Adrenal gland (tissue), 12 donors: ENCODE data around the gene TMEM163. TPM values are rescaled to one million over a fixed set of nuclear protein-coding genes. Genes with fewer than 3 reads are reported as not detected.

Experiments used
- DNase-seq, 7 donors: peaks; one replicate each; pipeline ENCODE4 v3.0.0-alpha.2; 2019 to 2020
- H3K27ac ChIP-seq, 5 donors: fragments of 200-600 bp; sonication (generic) in 4 of 5; 1 replicate in 3 of 5; 2 replicates in 2 of 5; pipeline versions ENCODE4 v1.5.1 to v1.8.0; 2016 to 2020; ENCODE audit warnings: mild to moderate bottlenecking in 1 of 5
- H3K27me3 ChIP-seq: fragments of 200-600 bp; 2 replicates; pipeline ENCODE4 v1.8.0; 2021
- H3K36me3 ChIP-seq, 2 donors: fragments of 200-600 bp; replicated peaks in 1 of 2; 1 replicate in 1 of 2; 2 replicates in 1 of 2; pipeline versions ENCODE4 v1.5.1 to v1.8.0; 2018 to 2022
- H3K4me1 ChIP-seq, 2 donors: fragments of 200-600 bp; replicated peaks in 1 of 2; 1 replicate in 1 of 2; 2 replicates in 1 of 2; pipeline versions ENCODE4 v1.5.1 to v1.8.0; 2018 to 2021
- H3K4me3 ChIP-seq, 4 donors: fragments of 200-600 bp; sonication (generic) in 3 of 4; one replicate each; pipeline ENCODE4 v1.5.1; 2016 to 2018
- H3K9me3 ChIP-seq, 3 donors: fragments of 200-600 bp; sonication (generic) in 1 of 3; replicated peaks in 1 of 3; 1 replicate in 2 of 3; 2 replicates in 1 of 3; pipeline versions ENCODE4 v1.5.1 to v1.8.0; 2016 to 2021
- POLR2A ChIP-seq, 2 donors: fragments of 450-650 bp; IDR thresholded peaks; one replicate each; pipeline ENCODE4 v1.6.1; 2017; ENCODE audit warnings: antibody characterized with exemption in 2 of 2, mild to moderate bottlenecking in 2 of 2, moderate library complexity in 1 of 2
- WGBS, 4 donors: extraction: QIAGEN DNeasy Blood & Tissue Kit in 2 of 4; methylation state at CpG; one replicate each; pipeline versions ENCODE4 v1.1.5 to v1.1.7; 2013 to 2017; 5-methylcytosine and 5-hydroxymethylcytosine counted together
- intact Hi-C, 2 donors: fragments of 100-400 bp; cut with DNase I; formaldehyde crosslinking; loops; one replicate each; pipeline versions ENCODE4 v1.14.1 to v1.15.0; 2022 to 2023
- polyA plus RNA-seq, 3 donors: library from polyadenylated mRNA; stranded (reverse); fragments of 200-250 nt in 2 of 3; fragments of 350-450 nt in 1 of 3; fragmentation: Illumina TruSeq in 1 of 3; extraction: RNeasy Lipid Tissue Mini Kit (QIAGEN cat#74804) in 1 of 3; gene quantifications; one replicate each; pipeline ENCODE4 v1.2.3, GENCODE V29; 2013 to 2014
- total RNA-seq, 9 donors: library from RNA; depleted of rRNA in 4 of 9; stranded (reverse); fragments of >200 nt in 4 of 9; fragments of 120-200 nt in 1 of 9; fragmentation: NEBNext Ultra II Directional in 1 of 9; extraction: Animal tissue kit (Norgen Biotek cat#: 25700) in 1 of 9; gene quantifications; one replicate each; pipeline versions ENCODE4 v1.1.0 to v1.2.4, GENCODE V29; 2013 to 2023
- TF ChIP-seq, protein P1 (sequence below), 6 experiments: fragments of 450-650 bp in 4 of 6; fragments of 200-600 bp in 2 of 6; sonication (generic) in 1 of 6; IDR thresholded peaks; 1 replicate in 5 of 6; 2 replicates in 1 of 6; pipeline versions ENCODE4 v1.5.1 to v1.8.0; 2016 to 2021; ENCODE audit warnings: antibody characterized with exemption in 6 of 6, mild to moderate bottlenecking in 2 of 6, moderate library complexity in 1 of 6
- donor health status: healthy with polysubstance abuse.
- donor health status: Bipolar disorder and iron deficiency.
- donor health status: DM: yes; HTN: yes; CAD: no.
- donor health status: DM: no; HTN: no; CAD: no.
- donor health status: DM: no; HTN: no; CAD: no.
- donor health status: DM: yes; HTN: yes; CAD: no.

TMEM163 gene
- total and polyA plus RNA-seq, 12 donors: 3.6 to 21.6 (median 9.5) TPM

DNA sequence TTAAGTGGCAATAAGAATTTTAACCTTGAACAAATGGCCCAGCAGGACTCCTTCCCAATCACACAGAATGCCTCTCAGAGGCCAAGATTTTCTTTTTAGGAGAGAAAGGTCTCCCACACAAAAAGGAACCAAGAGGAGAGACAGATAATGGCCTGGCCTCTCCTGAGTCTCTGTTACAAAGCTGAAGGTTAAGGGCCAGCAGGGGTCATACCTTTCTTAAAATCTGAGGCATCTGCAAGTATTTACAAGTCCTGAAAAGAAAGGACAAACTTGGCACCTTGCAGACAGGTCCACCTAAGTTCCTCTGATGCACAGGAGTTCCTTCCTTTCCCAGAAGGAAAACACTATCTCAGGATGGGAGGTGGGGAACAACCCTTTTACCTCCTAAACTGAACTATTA lies 142.3 kb downstream of the TMEM163 start:
- TF ChIP-seq POLR2A (IDR thresholded peaks at IDR 0.05): no peak
- TF ChIP-seq, protein P1, sequence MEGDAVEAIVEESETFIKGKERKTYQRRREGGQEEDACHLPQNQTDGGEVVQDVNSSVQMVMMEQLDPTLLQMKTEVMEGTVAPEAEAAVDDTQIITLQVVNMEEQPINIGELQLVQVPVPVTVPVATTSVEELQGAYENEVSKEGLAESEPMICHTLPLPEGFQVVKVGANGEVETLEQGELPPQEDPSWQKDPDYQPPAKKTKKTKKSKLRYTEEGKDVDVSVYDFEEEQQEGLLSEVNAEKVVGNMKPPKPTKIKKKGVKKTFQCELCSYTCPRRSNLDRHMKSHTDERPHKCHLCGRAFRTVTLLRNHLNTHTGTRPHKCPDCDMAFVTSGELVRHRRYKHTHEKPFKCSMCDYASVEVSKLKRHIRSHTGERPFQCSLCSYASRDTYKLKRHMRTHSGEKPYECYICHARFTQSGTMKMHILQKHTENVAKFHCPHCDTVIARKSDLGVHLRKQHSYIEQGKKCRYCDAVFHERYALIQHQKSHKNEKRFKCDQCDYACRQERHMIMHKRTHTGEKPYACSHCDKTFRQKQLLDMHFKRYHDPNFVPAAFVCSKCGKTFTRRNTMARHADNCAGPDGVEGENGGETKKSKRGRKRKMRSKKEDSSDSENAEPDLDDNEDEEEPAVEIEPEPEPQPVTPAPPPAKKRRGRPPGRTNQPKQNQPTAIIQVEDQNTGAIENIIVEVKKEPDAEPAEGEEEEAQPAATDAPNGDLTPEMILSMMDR (IDR thresholded peaks at IDR 0.05): no peak
- Histone ChIP-seq H3K27me3 (no peaks in the 10 kb centered on the region), H3K27ac (no peak overlapping the region), H3K4me3 (no peak overlapping the region), H3K9me3 (no peaks in the 10 kb centered on the region), H3K36me3 (no peaks in the 10 kb centered on the region), H3K4me1 (no peaks in the 10 kb centered on the region)
- intact Hi-C loops: no loop called here
- DNase-seq: no peak

DNA sequence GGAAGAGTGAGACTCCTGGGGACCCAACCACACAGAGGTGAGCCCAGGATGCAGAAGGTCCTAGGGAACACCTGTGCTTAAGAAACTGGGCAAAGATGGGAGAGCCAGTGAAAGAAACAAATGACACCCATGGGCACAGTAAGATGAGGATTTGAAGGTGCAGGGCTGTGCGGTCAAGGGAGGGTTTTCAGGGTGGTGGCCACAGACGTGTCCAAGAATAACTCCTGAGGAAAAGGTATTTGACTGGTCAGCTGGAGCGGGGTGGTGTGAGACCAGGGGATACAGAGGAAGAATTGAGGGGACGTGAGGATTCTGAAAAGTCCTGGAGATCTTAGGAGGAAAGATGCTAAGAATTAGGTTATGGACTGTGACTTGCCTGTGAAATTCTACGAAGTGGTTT lies 142.9 kb downstream of the TMEM163 start:
- no peaks in the 10 kb centered on the region for H3K36me3 ChIP-seq
- 81 to 96% (median 95%) methylated on average over 5 of the region's 5 CpGs for WGBS, 4 donors
- no peaks in the 10 kb centered on the region for H3K4me1 ChIP-seq
- no peak for DNase-seq
- no peak overlapping the region for H3K4me3 ChIP-seq
- intact Hi-C loops: no loop called here
- H3K27me3 ChIP-seq: no peaks in the 10 kb centered on the region
- no peaks in the 10 kb centered on the region for H3K9me3 ChIP-seq
- no peak for TF ChIP-seq POLR2A (IDR thresholded peaks at IDR 0.05)
- TF ChIP-seq, protein P1 (IDR thresholded peaks at IDR 0.05): no peak
- no peak overlapping the region for H3K27ac ChIP-seq

DNA sequence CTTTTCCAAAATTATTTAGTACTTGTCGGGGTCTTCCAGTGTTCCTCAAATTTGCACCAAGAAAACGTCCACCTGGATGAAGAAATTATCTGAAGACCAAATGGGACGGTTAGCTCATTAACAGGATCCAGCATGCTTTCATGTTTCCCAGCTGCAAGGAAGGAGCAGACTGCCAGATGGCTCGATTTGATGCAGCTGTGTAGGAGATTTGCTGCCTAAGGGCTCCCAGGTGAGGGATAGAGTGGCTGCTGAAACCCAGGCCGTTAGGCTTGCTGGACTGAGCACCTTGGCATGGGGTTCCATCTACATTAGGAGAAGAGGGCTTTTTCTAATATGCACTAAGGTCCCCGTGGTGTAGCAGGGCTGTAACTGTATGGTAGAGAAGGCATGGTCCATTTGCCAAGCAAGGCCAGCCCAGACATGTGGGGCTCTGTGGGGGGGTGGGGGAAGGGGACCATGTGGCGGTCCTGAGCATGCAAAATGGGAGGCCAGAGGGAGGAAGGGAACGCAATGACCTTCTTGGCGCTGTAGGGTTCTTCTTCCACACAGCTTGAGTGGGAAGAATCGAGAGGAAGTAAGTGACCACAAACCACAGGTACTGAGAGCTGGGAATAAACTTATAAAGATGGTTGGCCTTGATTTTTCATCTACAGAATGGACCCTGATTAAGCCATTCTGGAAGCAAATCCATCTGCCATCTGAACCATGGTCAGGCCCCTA lies 144.0 kb downstream of the TMEM163 start:
- WGBS, 4 donors: 79 to 89% (median 84%) methylated on average over 10 of the region's 10 CpGs
- intact Hi-C loops: no loop called here
- H3K9me3 ChIP-seq: no peaks in the 10 kb centered on the region
- H3K36me3 ChIP-seq: no peaks in the 10 kb centered on the region
- TF ChIP-seq, protein P1 (IDR thresholded peaks at IDR 0.05): no peak
- no peak for TF ChIP-seq POLR2A (IDR thresholded peaks at IDR 0.05)
- no peak overlapping the region for H3K4me3 ChIP-seq
- no peaks in the 10 kb centered on the region for H3K27me3 ChIP-seq
- H3K27ac ChIP-seq: no peak overlapping the region
- no peaks in the 10 kb centered on the region for H3K4me1 ChIP-seq
- DNase-seq: peak in 1 of 7 donors; percentile 29

DNA sequence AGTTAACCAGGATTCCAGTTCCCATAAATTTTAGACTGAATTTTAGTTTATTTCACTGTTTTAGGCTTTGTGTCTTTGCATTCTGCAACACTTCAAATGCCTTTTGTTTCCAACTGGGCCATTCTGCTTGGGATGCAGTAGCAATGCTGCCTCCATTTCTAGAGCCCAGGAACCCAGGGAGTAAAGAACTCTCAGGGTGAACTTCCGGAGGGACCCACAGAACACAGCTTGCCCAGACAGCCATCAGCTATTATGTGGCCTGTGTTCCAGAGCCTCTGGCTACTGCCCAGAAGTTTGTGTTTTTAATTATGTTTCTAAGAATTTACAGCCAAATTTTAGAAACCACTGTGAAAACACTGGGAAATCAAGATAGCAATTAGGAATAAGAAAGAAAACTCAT lies 145.1 kb downstream of the TMEM163 start:
- Histone ChIP-seq H3K27ac (no peak overlapping the region), H3K36me3 (no peaks in the 10 kb centered on the region), H3K27me3 (no peaks in the 10 kb centered on the region), H3K4me1 (no peaks in the 10 kb centered on the region), H3K9me3 (no peaks in the 10 kb centered on the region), H3K4me3 (no peak overlapping the region)
- intact Hi-C loops: no loop called here
- 83 to 96% (median 91%) methylated on average over 1 of the region's 1 CpG for WGBS, 4 donors
- DNase-seq: peak in 1 of 7 donors; percentile 17
- TF ChIP-seq POLR2A (IDR thresholded peaks at IDR 0.05): no peak
- TF ChIP-seq, protein P1 (IDR thresholded peaks at IDR 0.05): no peak
